Measurements from ENCODE around the gene USP49. TPM values are rescaled to one million over a fixed set of nuclear protein-coding genes. Genes with fewer than 3 reads are reported as not detected.

USP49 gene
- total and polyA plus RNA-seq, 7 experiments from 2014 or later = 0.44 to 6.0 (median 2.4) TPM

DNA sequence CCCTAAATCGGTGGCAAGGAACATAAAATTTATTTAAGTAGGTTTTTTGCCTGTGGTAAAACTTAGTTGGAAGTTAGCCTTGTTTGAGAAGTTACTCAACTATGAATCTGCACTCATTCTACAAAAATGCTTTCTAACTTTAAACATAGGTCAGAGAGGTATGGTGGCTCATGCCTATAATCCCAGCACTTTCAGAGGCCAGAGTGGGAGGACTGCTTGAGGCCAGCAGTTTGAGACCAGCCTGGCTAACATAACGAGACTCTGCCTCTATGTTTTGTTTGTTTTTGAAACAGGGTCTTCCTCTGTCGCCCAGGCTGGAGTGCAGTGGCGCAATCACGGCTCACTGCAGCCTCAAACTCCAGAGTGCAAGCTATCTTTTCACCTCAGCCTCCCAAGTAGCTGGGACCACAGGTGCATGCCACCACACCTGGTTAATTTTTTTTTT lies 16.2 kb downstream of the USP49 start:
- Histone ChIP-seq H3K4me3 (ENCODE audit: low read length) (no peak overlapping the region), H3K36me3 (ENCODE audit: control insufficient read depth in 2 of 3, insufficient read depth in 3 of 3, low read length in 3 of 3) (no peaks in the 10 kb centered on the region), H3K9me3 (ENCODE audit: control insufficient read depth in 2 of 3, low read length in 3 of 3) (no peaks in the 10 kb centered on the region), H3K4me1 (ENCODE audit: control insufficient read depth in 2 of 2, insufficient read depth in 2 of 2, low read length in 2 of 2) (no peaks in the 10 kb centered on the region), H3K27me3 (ENCODE audit: control insufficient read depth in 2 of 2, insufficient read depth in 2 of 2, low read length in 2 of 2) (no peaks in the 10 kb centered on the region), H3K27ac (ENCODE audit: low read depth, low read length) (no peak overlapping the region)
- H3K4me1 Mint-ChIP-seq = peaks cover 0 to 2% (median 0%) of the 10 kb centered on the region in 7 donors
- ChIA-PET CTCF (interaction anchor here (0.6 to 1.2 kb wide), 3 partner anchors 19 to 1359 kb away, joined by 3 to 6 read pairs (median 3); no protein-coding TSS in a partner anchor), POLR2A (no interaction called here)
- no peak overlapping the region for H3K27ac Mint-ChIP-seq
- no peak for ATAC-seq
- intact Hi-C loops (cut with micrococcal nuclease) = no loop called here
- no peak overlapping the region for H3K4me3 Mint-ChIP-seq
- no peaks in the 10 kb centered on the region for H3K9me3 Mint-ChIP-seq
- H3K36me3 Mint-ChIP-seq = no peaks in the 10 kb centered on the region
- no peaks in the 10 kb centered on the region for H3K27me3 Mint-ChIP-seq
- DNase-seq = no peak

DNA sequence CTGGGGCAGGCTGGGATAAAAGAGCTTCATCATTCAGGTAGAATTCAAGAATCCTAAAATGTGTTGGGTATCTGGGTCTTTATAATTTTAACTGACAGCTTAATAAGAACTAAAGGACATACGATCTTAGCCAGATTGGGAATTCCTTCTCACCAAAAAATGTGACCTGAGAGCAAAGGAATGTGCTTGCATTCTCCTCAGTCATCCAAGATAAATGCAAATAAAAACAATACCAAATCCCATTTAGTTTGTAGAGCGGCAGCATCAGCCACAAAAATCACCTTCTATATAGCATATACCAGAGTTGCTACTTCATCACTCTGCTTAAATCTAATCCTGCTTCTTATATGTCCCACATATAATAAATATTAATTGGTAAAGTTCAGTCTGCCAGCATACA lies 16.9 kb downstream of the USP49 start:
- H3K27ac ChIP-seq (ENCODE audit: low read depth, low read length) = no peak overlapping the region
- H3K9me3 ChIP-seq (ENCODE audit: control insufficient read depth in 2 of 3, low read length in 3 of 3) = no peaks in the 10 kb centered on the region
- H3K4me3 ChIP-seq (ENCODE audit: low read length) = no peak overlapping the region
- Mint-ChIP-seq H3K9me3 (no peaks in the 10 kb centered on the region), H3K4me1 (peaks cover 0 to 2% (median 0%) of the 10 kb centered on the region in 7 donors), H3K27ac (peak overlapping the region in 1 of 9 donors; percentile 15), H3K36me3 (no peaks in the 10 kb centered on the region), H3K4me3 (no peak overlapping the region), H3K27me3 (no peaks in the 10 kb centered on the region)
- no peaks in the 10 kb centered on the region for H3K4me1 ChIP-seq (ENCODE audit: control insufficient read depth in 2 of 2, insufficient read depth in 2 of 2, low read length in 2 of 2)
- no peaks in the 10 kb centered on the region for H3K27me3 ChIP-seq (ENCODE audit: control insufficient read depth in 2 of 2, insufficient read depth in 2 of 2, low read length in 2 of 2)
- ATAC-seq (no peak), DNase-seq (no peak)
- no peaks in the 10 kb centered on the region for H3K36me3 ChIP-seq (ENCODE audit: control insufficient read depth in 2 of 3, insufficient read depth in 3 of 3, low read length in 3 of 3)
- POLR2A ChIA-PET = no interaction called here
- intact Hi-C loops (cut with micrococcal nuclease) = no loop called here
- CTCF ChIA-PET = no interaction called here

DNA sequence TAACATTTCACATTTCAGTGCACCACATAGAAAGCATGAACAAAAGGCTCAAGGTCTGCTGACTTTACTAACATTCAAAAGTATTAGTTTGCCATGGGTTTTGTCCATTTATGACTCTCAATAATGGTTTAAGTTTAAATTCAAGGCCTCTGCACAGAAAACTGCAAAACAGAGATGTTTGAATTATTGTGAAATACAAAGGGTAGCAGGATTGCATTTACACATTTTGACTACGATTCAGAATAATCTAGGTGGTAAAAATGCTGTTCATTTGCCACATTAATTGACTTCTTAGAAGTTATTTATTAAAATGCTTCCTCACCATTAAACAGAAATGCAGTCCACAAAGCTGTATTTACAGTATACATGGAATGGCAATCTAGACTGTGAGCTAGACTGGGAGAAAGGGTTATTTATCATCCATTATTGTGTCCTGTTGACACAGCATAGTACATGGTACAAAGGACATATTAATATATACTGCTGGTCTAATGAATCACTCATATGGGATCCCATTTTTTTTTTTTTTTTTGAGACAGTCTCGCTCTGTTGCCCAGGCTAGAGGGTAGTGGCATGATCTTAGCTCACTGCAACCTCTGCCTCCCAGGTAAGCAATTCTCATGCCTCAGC lies 18.0 kb downstream of the USP49 start:
- no peak for DNase-seq
- CTCF ChIA-PET = interaction anchor here (0.6 to 0.7 kb wide), 3 partner anchors 169 to 577 kb away, joined by 3 read pairs; no protein-coding TSS in a partner anchor
- POLR2A ChIA-PET = no interaction called here
- no peaks in the 10 kb centered on the region for H3K9me3 ChIP-seq (ENCODE audit: control insufficient read depth in 2 of 3, low read length in 3 of 3)
- H3K4me1 ChIP-seq (ENCODE audit: control insufficient read depth in 2 of 2, insufficient read depth in 2 of 2, low read length in 2 of 2) = no peaks in the 10 kb centered on the region
- no peaks in the 10 kb centered on the region for H3K27me3 ChIP-seq (ENCODE audit: control insufficient read depth in 2 of 2, insufficient read depth in 2 of 2, low read length in 2 of 2)
- no peak overlapping the region for H3K4me3 Mint-ChIP-seq
- no peaks in the 10 kb centered on the region for H3K27me3 Mint-ChIP-seq
- no peaks in the 10 kb centered on the region for H3K36me3 ChIP-seq (ENCODE audit: control insufficient read depth in 2 of 3, insufficient read depth in 3 of 3, low read length in 3 of 3)
- H3K36me3 Mint-ChIP-seq = no peaks in the 10 kb centered on the region
- H3K9me3 Mint-ChIP-seq = no peaks in the 10 kb centered on the region
- no peaks in the 10 kb centered on the region for H3K4me1 Mint-ChIP-seq
- intact Hi-C loops (cut with micrococcal nuclease) = no loop called here
- ATAC-seq = no peak
- H3K27ac Mint-ChIP-seq = no peak overlapping the region
- H3K27ac ChIP-seq (ENCODE audit: low read depth, low read length) = no peak overlapping the region
- no peak overlapping the region for H3K4me3 ChIP-seq (ENCODE audit: low read length)

DNA sequence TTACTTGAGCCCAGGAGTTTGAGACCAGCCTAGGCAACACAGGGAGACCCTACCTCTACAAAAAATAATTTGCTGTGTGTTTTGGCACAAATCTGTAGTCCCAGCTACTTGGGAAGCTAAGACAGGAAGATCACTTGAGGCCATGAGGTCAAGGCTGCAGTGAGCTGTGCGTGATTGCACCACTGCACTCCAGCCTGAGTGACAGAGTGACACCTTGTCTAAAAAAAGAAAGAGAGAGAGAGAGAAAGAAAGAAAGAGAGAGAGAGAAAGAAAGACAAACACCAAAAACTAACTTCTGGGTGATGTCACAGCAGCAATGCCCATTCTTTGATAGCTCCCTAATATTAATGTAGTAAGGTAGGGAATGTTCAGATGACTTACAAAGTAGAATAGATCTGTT lies 20.4 kb downstream of the USP49 start:
- ATAC-seq (no peak), DNase-seq (no peak)
- H3K27me3 Mint-ChIP-seq = no peaks in the 10 kb centered on the region
- Histone ChIP-seq H3K4me3 (ENCODE audit: low read length) (no peak overlapping the region), H3K27ac (ENCODE audit: low read depth, low read length) (no peak overlapping the region), H3K9me3 (ENCODE audit: control insufficient read depth in 2 of 3, low read length in 3 of 3) (no peaks in the 10 kb centered on the region), H3K36me3 (ENCODE audit: control insufficient read depth in 2 of 3, insufficient read depth in 3 of 3, low read length in 3 of 3) (no peaks in the 10 kb centered on the region), H3K4me1 (ENCODE audit: control insufficient read depth in 2 of 2, insufficient read depth in 2 of 2, low read length in 2 of 2) (no peaks in the 10 kb centered on the region), H3K27me3 (ENCODE audit: control insufficient read depth in 2 of 2, insufficient read depth in 2 of 2, low read length in 2 of 2) (no peaks in the 10 kb centered on the region)
- intact Hi-C loops (cut with micrococcal nuclease) = no loop called here
- no peaks in the 10 kb centered on the region for H3K4me1 Mint-ChIP-seq
- POLR2A ChIA-PET = no interaction called here
- H3K27ac Mint-ChIP-seq = no peak overlapping the region
- H3K36me3 Mint-ChIP-seq = peaks cover 0 to 7% (median 0%) of the 10 kb centered on the region in 5 donors
- H3K9me3 Mint-ChIP-seq = no peaks in the 10 kb centered on the region
- H3K4me3 Mint-ChIP-seq = no peak overlapping the region
- CTCF ChIA-PET = no interaction called here

DNA sequence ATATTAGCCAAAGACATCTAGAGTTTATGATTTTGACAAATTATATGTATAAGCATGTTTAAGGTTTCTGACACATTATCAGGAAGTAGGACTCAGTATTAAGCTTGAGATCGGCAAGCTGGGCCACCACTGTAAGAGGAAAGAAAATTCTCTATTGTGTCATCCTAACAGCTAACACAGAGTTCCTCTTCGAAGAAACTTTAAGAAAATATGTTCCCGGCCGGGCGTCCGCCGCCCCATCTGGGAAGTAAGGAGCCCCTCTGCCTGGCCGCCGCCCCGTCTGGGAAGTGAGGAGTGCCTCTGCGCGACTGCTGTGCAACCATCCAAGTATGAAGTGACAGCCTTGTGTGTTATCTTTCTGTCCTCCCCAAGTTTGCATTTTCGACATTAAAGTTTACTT lies 23.0 kb downstream of the USP49 start:
- no peak overlapping the region for H3K4me3 ChIP-seq (ENCODE audit: low read length)
- no peak for DNase-seq
- H3K4me1 ChIP-seq (ENCODE audit: control insufficient read depth in 2 of 2, insufficient read depth in 2 of 2, low read length in 2 of 2) = no peaks in the 10 kb centered on the region
- no peaks in the 10 kb centered on the region for H3K9me3 ChIP-seq (ENCODE audit: control insufficient read depth in 2 of 3, low read length in 3 of 3)
- CTCF ChIA-PET = no interaction called here
- H3K27ac Mint-ChIP-seq = no peak overlapping the region
- H3K36me3 ChIP-seq (ENCODE audit: control insufficient read depth in 2 of 3, insufficient read depth in 3 of 3, low read length in 3 of 3) = no peaks in the 10 kb centered on the region
- POLR2A ChIA-PET = interaction anchor here (0.6 to 1.4 kb wide), 2 partner anchors 49 to 870 kb away, joined by 3 read pairs; partner anchors contain the start of genes BYSL and MED20
- H3K9me3 Mint-ChIP-seq = no peaks in the 10 kb centered on the region
- H3K27me3 Mint-ChIP-seq = no peaks in the 10 kb centered on the region
- ATAC-seq = no peak
- H3K27ac ChIP-seq (ENCODE audit: low read depth, low read length) = no peak overlapping the region
- H3K4me1 Mint-ChIP-seq = no peaks in the 10 kb centered on the region
- H3K36me3 Mint-ChIP-seq = peaks cover 0 to 7% (median 0%) of the 10 kb centered on the region in 5 donors
- intact Hi-C loops (cut with micrococcal nuclease) = no loop called here
- H3K27me3 ChIP-seq (ENCODE audit: control insufficient read depth in 2 of 2, insufficient read depth in 2 of 2, low read length in 2 of 2) = no peaks in the 10 kb centered on the region
- no peak overlapping the region for H3K4me3 Mint-ChIP-seq

DNA sequence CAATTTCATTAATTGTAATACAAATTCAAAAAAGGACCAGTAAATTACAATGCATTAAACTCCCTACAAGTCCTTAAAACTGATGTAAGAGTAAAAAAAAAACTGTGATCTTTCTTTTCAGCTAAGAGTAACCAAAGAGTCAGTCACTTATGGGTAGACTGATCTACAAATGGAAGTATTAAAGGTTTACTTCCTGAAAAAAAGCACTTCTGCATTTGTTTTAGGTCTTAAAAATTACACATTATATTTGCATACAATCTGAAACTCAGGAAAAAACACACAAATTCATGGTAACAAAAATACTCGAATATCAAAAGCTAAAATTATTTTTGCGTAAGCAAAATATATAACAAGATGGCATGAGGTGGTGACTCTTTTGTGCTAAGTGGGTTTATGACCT lies 23.5 kb downstream of the USP49 start:
- no peaks in the 10 kb centered on the region for H3K36me3 ChIP-seq (ENCODE audit: control insufficient read depth in 2 of 3, insufficient read depth in 3 of 3, low read length in 3 of 3)
- no peak for ATAC-seq
- H3K27me3 Mint-ChIP-seq = no peaks in the 10 kb centered on the region
- H3K27me3 ChIP-seq (ENCODE audit: control insufficient read depth in 2 of 2, insufficient read depth in 2 of 2, low read length in 2 of 2) = no peaks in the 10 kb centered on the region
- no peak overlapping the region for H3K4me3 ChIP-seq (ENCODE audit: low read length)
- no peaks in the 10 kb centered on the region for H3K9me3 Mint-ChIP-seq
- intact Hi-C loops (cut with micrococcal nuclease) = no loop called here
- no peak for DNase-seq
- no peaks in the 10 kb centered on the region for H3K4me1 ChIP-seq (ENCODE audit: control insufficient read depth in 2 of 2, insufficient read depth in 2 of 2, low read length in 2 of 2)
- CTCF ChIA-PET = no interaction called here
- no peaks in the 10 kb centered on the region for H3K4me1 Mint-ChIP-seq
- H3K9me3 ChIP-seq (ENCODE audit: control insufficient read depth in 2 of 3, low read length in 3 of 3) = no peaks in the 10 kb centered on the region
- no peak overlapping the region for H3K4me3 Mint-ChIP-seq
- peaks cover 0 to 7% (median 0%) of the 10 kb centered on the region in 5 donors for H3K36me3 Mint-ChIP-seq
- POLR2A ChIA-PET = interaction anchor here (0.6 to 1.4 kb wide), 2 partner anchors 50 to 870 kb away, joined by 3 read pairs; partner anchors contain the start of genes BYSL and MED20
- no peak overlapping the region for H3K27ac ChIP-seq (ENCODE audit: low read depth, low read length)
- no peak overlapping the region for H3K27ac Mint-ChIP-seq

DNA sequence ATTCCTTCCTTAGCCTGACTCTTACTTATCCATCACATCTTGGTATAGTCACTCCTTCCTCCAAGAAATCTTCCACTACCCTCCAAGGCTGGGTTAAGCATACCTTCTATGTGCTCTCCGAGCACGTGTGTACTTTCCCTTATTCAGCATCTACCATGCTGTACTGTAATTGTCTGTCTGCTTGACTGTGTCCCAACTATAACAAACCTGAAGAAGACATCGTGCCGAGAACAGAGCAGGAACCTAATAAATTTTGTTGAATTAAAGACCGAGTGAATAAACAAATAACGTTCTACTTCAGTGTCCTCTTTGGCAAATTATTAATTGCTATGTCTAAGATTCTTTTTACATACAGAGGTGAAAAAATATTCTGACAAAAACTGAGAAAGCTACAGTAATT lies 35.8 kb downstream of the USP49 start:
- H3K4me1 ChIP-seq (ENCODE audit: control insufficient read depth in 2 of 2, insufficient read depth in 2 of 2, low read length in 2 of 2) = no peaks in the 10 kb centered on the region
- no peaks in the 10 kb centered on the region for H3K27me3 Mint-ChIP-seq

More for the DNA sequence above, 35.8 kb downstream of the USP49 start:
- H3K27me3 ChIP-seq (ENCODE audit: control insufficient read depth in 2 of 2, insufficient read depth in 2 of 2, low read length in 2 of 2) = no peaks in the 10 kb centered on the region
- H3K27ac ChIP-seq (ENCODE audit: low read depth, low read length) = no peak overlapping the region
- DNase-seq (no peak), ATAC-seq (no peak)
- intact Hi-C loops (cut with micrococcal nuclease) = no loop called here
- H3K4me1 Mint-ChIP-seq = no peaks in the 10 kb centered on the region
- no peaks in the 10 kb centered on the region for H3K36me3 ChIP-seq (ENCODE audit: control insufficient read depth in 2 of 3, insufficient read depth in 3 of 3, low read length in 3 of 3)
- H3K9me3 ChIP-seq (ENCODE audit: control insufficient read depth in 2 of 3, low read length in 3 of 3) = no peaks in the 10 kb centered on the region
- no peaks in the 10 kb centered on the region for H3K9me3 Mint-ChIP-seq
- no peak overlapping the region for H3K4me3 ChIP-seq (ENCODE audit: low read length)
- ChIA-PET POLR2A (interaction anchor here (1.0 to 1.8 kb wide), 2 partner anchors 11 to 186 kb away, joined by 4 to 5 read pairs; no protein-coding TSS in a partner anchor), CTCF (interaction anchor here (1.2 kb wide), 1 partner anchor 20 kb away, joined by 3 read pairs; no protein-coding TSS in a partner anchor)
- no peak overlapping the region for H3K4me3 Mint-ChIP-seq
- no peaks in the 10 kb centered on the region for H3K36me3 Mint-ChIP-seq
- H3K27ac Mint-ChIP-seq = no peak overlapping the region

Measured in naive thymus-derived CD4-positive, alpha-beta T cell (primary cell).